ENCODE data around the gene TNFRSF13B. TPM values are rescaled to one million over a fixed set of nuclear protein-coding genes. Genes with fewer than 3 reads are reported as not detected.

TNFRSF13B gene
- total RNA-seq, 1 experiment from 2014 or later = not detected

DNA sequence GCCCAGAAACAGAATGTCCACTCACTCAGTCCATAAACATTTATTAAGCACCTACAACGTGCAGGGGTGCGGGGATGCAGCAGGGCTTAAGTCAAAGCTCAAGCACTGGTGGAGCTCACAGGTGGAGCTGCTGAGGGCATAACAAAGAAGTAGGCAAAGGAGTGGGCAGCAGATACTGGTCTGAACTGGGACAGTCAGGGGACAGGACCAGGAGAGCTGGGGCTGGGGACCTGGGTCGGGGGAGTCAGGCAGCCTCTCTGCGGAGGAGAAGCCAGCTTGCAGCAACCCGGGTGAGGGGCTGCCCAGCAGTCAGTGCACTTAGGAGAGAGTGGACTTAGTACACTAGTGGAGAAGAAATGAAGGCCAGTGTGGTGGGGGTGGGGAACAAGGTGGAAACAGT lies 10.0 kb upstream of the TNFRSF13B start:
- no peak overlapping the region for H3K9ac ChIP-seq (ENCODE audit: low read length)
- no peak overlapping the region for H2AFZ ChIP-seq (ENCODE audit: low read depth, low read length, poor library complexity, severe bottlenecking)
- TF ChIP-seq, protein P1, sequence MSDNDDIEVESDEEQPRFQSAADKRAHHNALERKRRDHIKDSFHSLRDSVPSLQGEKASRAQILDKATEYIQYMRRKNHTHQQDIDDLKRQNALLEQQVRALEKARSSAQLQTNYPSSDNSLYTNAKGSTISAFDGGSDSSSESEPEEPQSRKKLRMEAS (IDR thresholded peaks at IDR 0.05) = no peak
- TF ChIP-seq CBX3 (IDR thresholded peaks at IDR 0.05; ENCODE audit: low read depth) (no peak), CEBPB (IDR thresholded peaks at IDR 0.05; ENCODE audit: low read depth) (no peak), TCF7L2 (IDR thresholded peaks at IDR 0.05; ENCODE audit: borderline replicate concordance, extremely low read depth, insufficient read depth, insufficient read length) (no peak), POLR2AphosphoS5 (IDR thresholded peaks at IDR 0.05; ENCODE audit: low read depth, low read length) (no peak), FOSL1 (IDR thresholded peaks at IDR 0.05; ENCODE audit: low read depth) (no peak), SP1 (IDR thresholded peaks at IDR 0.05; ENCODE audit: low read depth) (no peak), RAD21 (IDR thresholded peaks at IDR 0.05; ENCODE audit: low read depth) (no peak), REST (IDR thresholded peaks at IDR 0.05; ENCODE audit: low read depth) (no peak), EGR1 (IDR thresholded peaks at IDR 0.05; ENCODE audit: low read depth) (no peak), EZH2 (IDR thresholded peaks at IDR 0.05) (no peak), SIN3A (IDR thresholded peaks at IDR 0.05; ENCODE audit: low read depth) (no peak), YY1 (IDR thresholded peaks at IDR 0.05; ENCODE audit: extremely low read depth, insufficient replicate concordance, low read depth, low read length) (no peak), ELF1 (IDR thresholded peaks at IDR 0.05; ENCODE audit: borderline replicate concordance, low read depth) (no peak), JUND (IDR thresholded peaks at IDR 0.05) (no peak), ATF3 (IDR thresholded peaks at IDR 0.05) (no peak)
- TF ChIP-seq, protein P2, sequence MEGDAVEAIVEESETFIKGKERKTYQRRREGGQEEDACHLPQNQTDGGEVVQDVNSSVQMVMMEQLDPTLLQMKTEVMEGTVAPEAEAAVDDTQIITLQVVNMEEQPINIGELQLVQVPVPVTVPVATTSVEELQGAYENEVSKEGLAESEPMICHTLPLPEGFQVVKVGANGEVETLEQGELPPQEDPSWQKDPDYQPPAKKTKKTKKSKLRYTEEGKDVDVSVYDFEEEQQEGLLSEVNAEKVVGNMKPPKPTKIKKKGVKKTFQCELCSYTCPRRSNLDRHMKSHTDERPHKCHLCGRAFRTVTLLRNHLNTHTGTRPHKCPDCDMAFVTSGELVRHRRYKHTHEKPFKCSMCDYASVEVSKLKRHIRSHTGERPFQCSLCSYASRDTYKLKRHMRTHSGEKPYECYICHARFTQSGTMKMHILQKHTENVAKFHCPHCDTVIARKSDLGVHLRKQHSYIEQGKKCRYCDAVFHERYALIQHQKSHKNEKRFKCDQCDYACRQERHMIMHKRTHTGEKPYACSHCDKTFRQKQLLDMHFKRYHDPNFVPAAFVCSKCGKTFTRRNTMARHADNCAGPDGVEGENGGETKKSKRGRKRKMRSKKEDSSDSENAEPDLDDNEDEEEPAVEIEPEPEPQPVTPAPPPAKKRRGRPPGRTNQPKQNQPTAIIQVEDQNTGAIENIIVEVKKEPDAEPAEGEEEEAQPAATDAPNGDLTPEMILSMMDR (IDR thresholded peaks at IDR 0.05 in 2 of 3, conservative IDR thresholded peaks at IDR 0.05 in 1 of 3; ENCODE audit: borderline replicate concordance in 1 of 3, insufficient read depth in 1 of 3, low read depth in 2 of 3, low read length in 2 of 3) = no peak
- DNase-seq (ENCODE audit: low read depth, low spot score) = no peak
- ChIA-PET CTCF (interaction anchor here (2.7 kb wide), 1 partner anchor 10 kb away, joined by 15 read pairs; no protein-coding TSS in a partner anchor), RAD21 (ENCODE audit: low non-redundant PET in 1 of 2, low total read pairs in 2 of 2, uncharacterized antibody in 2 of 2, unreplicated experiment in 2 of 2) (no interaction called here), POLR2A (no interaction called here)
- no peak overlapping the region for H3K27ac ChIP-seq (ENCODE audit: low read depth, low read length)
- H3K4me1 ChIP-seq (ENCODE audit: control insufficient read depth in 1 of 2, insufficient read depth in 2 of 2, low read length in 2 of 2) = peaks cover 7 to 16% of the 10 kb centered on the region in 2 experiments; a peak in 3 of 4 replicates
- no TSS peak for BruUV-seq (replicated peaks)
- H3K4me2 ChIP-seq (ENCODE audit: low read length) = no peak overlapping the region
- ATAC-seq = no peak
- H3K27me3 ChIP-seq (ENCODE audit: insufficient read depth, low read length) = no peaks in the 10 kb centered on the region
- H3K36me3 ChIP-seq (ENCODE audit: control insufficient read depth in 1 of 2, insufficient read depth in 2 of 2, low read length in 2 of 2) = no peaks in the 10 kb centered on the region
- intact Hi-C loops (cut with micrococcal nuclease) = no loop called here
- H3K9me2 ChIP-seq (ENCODE audit: insufficient read depth) = no peaks in the 10 kb centered on the region
- H3K4me3 ChIP-seq (replicated peaks in 1 of 2; ENCODE audit: low read depth in 1 of 2, low read length in 2 of 2) = no peak overlapping the region
- no peaks in the 10 kb centered on the region for H3K79me2 ChIP-seq (ENCODE audit: insufficient read depth, low read length)
- H4K20me1 ChIP-seq (ENCODE audit: insufficient read depth) = no peaks in the 10 kb centered on the region
- H3K9me3 ChIP-seq (ENCODE audit: control insufficient read depth in 1 of 2, insufficient read depth in 1 of 2, low read depth in 1 of 2, low read length in 2 of 2) = no peaks in the 10 kb centered on the region
